Measurements from ENCODE around the gene CDKN1B.

CDKN1B gene

DNA sequence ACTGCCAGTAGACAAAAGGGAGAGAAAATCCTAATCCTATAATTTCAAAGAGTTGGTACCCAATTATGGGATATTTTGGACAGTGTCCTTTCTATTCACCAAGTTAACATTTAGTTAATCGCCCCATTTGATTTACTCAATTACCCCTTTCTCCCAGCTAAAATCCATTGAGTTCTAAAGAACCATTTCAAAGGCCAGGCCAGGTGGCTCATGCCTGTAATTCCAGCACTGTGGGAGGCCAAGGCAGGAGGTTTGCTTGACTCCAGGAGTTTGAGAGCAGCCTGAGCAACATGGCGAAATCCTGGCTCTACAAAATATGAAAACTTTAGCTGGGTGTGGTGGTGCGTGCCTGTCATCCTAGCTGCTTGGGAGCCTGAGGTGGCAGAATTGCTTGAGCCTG lies 15.7 kb upstream of the CDKN1B start:
- no peak for DNase-seq (ENCODE audit: low spot score)

DNA sequence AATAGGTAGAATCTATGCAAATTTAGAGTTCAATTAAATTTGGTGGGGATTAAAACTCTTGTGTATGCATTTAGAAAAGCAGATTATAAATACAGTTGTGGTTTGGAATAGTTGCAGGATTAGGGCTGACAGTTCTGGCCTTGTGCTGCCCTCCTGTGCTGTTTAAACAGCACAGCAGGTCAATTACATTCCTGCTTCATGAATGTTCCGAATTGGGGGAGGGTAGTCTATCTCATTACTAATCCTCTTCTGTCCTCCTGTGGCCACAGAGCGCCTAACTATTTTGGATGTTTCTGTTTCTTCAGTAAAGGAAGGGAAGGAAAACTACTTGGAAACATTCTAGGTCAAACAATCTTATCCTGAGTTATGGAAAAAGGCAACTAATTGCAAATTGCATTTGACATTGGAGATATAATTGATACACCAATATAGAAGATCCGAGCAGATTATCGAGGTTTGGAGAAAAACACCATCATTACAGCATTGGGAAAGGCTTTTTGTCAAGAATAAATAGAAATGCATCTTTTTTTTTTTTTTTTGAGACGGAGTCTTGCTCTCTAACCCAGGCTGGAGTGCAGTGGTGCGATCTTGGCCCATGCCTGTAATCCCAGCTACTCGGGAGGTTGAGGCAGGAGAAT lies 12.5 kb upstream of the CDKN1B start:
- peak; percentile 83 for DNase-seq (ENCODE audit: low spot score)

DNA sequence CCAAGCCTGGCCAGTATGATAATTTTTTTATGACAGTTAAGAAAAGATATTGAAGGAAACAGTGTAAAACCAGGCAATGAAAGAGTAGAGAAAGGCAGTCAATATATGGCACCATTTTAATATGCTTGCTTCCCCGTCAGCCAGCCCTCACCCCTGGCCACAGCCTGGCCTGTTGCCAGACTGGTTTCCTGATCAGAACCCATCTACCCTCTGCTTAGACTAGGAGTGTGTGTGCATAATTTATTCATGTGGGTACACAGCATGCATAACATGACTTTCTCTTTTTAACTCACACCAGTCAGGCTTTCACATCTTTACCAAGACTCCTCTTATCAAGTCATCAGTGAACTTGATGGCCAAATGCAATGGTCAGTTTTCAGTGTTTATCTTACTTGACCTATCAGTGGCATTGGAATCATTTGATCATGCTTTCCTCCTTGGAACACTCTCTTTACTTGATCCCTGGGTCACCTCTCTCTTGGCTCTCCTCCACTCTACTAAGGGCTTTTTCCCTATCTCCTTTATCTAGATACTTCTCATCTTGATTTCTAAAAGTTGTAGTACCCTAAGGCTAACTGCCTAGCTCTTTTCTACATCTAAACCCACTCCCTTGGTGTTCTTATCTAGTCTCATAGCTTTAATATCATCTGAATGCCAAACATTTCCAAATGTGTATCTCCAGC lies 11.2 kb upstream of the CDKN1B start:
- DNase-seq (ENCODE audit: low spot score) = peak; percentile 44

DNA sequence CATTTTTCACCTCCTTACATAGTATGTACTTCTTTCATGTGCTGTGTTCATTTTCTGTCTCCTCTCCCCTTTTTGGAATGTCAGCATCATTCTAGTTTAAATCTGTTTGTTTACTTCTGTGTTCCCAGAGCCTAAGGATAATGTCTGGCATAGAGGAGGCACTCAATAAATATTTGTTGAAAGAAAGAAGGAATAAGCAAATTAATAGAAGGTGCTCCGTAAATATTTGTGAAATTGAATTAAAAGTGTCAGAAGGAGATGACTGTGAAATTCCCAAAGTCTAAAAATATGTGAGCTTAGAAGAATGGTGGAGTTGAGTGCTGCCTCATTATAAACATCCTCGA lies 3.3 kb upstream of the CDKN1B start:
- no peak for DNase-seq (ENCODE audit: low spot score)

DNA sequence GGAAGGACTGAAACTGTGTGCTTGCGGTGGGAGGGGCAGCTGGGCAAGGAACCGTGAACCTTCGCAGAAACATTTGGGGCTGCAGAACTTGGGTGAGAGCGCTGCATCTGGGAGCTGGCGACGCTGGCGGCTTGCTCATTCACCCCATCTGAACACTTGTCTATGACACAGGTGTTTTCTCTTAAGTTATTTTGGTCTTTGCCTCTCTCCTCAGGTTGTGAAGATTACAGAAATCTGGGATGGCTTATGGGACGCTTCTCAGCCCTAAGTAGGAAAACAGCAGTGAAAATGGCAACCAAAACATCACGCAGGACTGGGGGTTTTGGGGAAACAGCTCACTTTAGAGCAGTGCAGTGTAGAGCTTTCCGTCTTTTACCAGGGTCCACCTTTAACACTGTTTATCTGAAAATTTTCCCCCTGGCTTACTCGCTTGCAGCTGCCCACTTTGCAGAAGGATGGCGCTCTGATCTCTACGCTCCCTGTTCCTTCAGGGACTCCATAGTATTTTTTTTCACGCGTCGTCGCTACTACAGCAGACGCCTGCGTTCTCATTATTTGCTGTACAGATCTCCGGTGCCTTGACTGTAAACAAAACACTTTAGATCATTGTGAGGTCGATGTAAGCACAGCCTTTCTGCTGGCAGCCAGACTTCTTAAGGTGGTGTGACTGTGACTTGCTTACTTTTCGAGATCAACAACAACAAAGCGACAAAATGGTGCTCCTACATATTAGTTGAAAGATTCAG lies 2.7 kb upstream of the CDKN1B start:
- peak; percentile 84 for DNase-seq (ENCODE audit: low spot score)

DNA sequence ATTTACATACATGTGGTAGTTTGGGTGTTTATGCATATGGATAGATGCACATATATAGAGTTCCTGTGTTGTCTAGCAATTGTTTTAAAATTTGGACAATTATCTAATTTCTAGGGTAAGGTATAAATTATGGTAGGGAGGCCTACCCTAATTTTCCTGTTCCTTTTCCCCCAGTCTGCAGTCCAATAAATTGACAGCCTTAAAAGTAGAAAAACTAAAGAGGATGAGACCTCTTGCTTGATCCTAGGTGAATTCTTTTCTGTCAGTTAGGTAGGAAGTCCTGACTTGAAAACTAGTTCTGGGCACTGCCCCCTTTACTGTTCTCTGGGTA lies 2.1 kb upstream of the CDKN1B start:
- no peak for DNase-seq (ENCODE audit: low spot score)

DNA sequence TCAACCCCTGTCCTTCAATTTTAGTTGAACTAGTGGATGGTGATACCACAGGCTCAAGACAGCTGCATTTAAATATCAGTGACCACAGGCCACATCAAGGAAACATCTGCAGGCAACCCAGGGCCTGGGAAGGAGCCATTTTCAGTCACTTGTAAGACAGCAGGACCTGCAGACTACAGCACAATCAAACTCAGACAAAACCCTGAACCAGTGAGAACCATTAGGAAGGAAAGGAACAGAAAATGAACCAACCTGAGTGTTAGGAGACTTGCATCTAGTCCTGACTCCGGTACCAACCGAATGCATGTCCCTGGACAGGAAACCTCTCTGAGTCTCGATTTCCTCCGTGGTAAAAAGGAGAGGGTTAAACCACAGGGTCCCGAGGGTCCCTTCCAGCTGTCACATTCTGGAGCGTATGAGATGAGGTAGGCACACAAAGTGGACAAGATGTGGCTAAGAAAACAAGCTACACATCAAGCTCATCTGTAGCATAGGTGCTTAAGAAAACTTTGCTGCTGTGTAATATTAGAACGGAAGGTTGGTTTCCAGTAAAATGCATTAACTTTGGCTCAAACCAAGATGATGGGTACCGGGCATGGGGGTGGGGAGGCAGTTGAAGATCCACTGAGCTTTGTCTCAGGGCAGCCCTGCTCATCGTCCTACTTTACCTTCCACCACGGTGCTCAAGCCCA lies 1.6 kb upstream of the CDKN1B start:
- peak; percentile 77 for DNase-seq (ENCODE audit: low spot score)

DNA sequence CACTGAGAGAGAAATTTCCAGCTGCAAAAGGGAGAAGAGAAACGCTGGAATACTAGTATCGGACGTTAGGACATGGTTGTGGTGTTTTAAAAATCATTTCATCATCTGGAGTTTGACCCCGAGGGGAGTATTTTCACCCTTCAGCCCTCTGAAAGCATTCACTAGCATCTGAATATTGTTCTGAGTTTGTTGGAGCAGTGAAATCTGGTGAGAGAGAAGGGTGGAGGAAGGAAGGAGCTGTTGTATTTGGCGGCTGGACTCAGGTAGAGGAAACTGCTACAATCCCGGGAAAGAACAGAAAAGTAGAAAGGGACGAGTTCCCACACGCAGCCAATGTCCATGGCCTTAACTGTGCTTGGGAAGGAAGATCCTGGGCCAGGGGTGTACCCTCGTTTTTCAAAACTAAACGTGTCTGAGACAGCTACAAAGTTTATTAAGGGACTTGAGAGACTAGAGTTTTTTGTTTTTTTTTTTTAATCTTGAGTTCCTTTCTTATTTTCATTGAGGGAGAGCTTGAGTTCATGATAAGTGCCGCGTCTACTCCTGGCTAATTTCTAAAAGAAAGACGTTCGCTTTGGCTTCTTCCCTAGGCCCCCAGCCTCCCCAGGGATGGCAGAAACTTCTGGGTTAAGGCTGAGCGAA lies 896 bp upstream of the CDKN1B start:
- peak; percentile 76 for DNase-seq (ENCODE audit: low spot score)

DNA sequence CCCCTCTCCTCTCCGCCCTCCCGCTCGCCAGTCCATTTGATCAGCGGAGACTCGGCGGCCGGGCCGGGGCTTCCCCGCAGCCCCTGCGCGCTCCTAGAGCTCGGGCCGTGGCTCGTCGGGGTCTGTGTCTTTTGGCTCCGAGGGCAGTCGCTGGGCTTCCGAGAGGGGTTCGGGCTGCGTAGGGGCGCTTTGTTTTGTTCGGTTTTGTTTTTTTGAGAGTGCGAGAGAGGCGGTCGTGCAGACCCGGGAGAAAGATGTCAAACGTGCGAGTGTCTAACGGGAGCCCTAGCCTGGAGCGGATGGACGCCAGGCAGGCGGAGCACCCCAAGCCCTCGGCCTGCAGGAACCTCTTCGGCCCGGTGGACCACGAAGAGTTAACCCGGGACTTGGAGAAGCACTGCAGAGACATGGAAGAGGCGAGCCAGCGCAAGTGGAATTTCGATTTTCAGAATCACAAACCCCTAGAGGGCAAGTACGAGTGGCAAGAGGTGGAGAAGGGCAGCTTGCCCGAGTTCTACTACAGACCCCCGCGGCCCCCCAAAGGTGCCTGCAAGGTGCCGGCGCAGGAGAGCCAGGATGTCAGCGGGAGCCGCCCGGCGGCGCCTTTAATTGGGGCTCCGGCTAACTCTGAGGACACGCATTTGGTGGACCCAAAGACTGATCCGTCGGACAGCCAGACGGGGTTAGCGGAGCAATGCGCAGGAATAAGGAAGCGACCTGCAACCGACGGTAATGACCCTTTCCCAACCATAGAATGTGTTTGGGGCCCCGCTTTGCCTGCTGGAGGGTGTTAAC lies 615 bp downstream of the CDKN1B start:
- DNase-seq (ENCODE audit: low spot score) = peak; percentile 74

DNA sequence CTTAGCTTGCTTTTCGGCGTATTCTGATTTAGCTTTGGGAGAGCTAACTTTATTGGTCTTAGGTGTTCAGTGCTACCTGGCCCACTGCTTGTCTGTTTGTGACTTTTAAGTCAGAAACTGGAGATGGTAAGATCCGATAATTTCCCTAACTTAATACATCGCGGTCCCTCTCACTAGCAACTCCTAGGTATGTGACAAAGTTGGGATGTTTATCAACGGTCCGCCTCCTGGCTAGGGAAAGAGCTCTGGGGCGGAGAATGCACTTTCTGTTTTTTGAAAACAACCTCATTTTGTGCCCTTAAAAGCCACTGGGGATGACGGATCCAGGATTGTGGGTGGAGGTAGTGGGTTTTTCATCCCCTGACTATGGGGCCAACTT lies 1.2 kb downstream of the CDKN1B start:
- peak; percentile 90 for DNase-seq (ENCODE audit: low spot score)

DNA sequence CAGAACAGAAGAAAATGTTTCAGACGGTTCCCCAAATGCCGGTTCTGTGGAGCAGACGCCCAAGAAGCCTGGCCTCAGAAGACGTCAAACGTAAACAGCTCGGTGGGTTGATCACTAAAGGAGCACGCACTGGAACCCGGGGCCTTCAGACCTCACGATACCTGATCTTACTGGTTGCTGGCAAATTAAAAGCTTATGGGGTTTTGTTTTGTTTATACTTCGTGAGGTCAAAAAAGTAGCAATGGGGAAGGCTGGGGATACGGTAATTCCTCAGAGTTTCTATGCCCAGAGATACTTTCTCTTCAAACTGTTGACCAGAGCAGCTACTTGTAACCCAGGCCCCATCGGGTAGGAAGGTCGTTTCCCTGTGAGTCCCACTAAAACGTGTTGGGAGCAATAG lies 1.7 kb downstream of the CDKN1B start:
- peak; percentile 80 for DNase-seq (ENCODE audit: low spot score)

DNA sequence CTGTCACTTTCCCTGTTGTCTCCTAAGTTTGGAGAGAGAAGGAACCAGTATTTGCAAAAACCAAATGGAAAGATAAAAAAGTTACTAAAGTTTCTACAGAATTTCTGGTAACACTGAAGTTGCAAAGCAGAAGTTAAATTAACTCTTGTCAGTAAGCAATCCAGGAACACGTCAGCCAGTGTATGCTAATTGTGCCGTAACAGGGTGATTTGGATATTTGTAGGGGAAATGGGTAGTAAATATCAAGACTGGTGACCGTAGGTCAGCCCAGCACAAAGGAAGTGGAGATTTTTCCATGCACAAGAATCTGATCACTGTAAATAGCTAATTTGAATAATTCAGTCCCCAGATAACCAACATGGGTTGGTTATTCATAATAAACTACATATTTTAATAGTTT lies 2.3 kb downstream of the CDKN1B start:
- DNase-seq (ENCODE audit: low spot score) = peak; percentile 84

DNA sequence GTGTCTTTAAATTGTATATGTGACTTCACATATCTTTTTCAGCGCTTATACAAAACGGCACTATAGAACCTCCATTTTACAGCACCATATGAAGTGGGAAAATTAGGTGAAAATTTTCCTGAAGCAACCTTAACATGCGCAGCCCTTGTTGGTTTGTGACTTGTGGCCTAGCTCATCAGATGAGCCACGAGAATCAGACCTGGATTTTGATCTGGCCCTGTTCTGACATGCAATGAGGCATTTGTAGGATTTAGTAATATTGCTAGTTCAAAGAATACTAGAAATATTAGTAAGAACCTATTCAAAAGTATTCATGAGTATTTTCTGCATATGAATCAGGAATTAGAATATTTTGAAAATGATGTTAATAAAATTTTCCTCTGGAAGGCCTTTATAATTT lies 2.9 kb downstream of the CDKN1B start:
- DNase-seq (ENCODE audit: low spot score) = peak; percentile 68

DNA sequence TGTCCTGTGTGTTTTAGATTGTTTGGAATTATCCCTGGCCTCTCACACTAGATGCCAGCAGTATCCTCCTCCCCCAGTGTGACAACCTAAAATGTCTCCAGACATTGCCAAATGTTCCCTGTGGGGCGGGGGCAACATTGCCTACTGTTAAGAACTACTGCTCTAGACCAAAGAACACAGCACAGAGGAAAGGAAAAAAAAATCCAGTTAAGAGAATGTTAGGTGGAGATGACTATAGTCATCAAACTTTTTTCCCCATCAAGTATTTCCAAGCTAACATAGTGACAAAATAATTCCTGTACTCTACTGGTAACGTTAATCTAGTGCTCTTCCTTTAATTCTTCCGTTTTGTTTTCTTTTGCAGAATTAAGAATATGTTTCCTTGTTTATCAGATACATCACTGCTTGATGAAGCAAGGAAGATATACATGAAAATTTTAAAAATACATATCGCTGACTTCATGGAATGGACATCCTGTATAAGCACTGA lies 3.5 kb downstream of the CDKN1B start:
- DNase-seq (ENCODE audit: low spot score) = peak; percentile 66

DNA sequence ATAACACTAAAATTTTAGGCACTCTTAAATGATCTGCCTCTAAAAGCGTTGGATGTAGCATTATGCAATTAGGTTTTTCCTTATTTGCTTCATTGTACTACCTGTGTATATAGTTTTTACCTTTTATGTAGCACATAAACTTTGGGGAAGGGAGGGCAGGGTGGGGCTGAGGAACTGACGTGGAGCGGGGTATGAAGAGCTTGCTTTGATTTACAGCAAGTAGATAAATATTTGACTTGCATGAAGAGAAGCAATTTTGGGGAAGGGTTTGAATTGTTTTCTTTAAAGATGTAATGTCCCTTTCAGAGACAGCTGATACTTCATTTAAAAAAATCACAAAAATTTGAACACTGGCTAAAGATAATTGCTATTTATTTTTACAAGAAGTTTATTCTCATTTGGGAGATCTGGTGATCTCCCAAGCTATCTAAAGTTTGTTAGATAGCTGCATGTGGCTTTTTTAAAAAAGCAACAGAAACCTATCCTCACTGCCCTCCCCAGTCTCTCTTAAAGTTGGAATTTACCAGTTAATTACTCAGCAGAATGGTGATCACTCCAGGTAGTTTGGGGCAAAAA lies 4.1 kb downstream of the CDKN1B start:
- DNase-seq (ENCODE audit: low spot score) = peak; percentile 70

DNA sequence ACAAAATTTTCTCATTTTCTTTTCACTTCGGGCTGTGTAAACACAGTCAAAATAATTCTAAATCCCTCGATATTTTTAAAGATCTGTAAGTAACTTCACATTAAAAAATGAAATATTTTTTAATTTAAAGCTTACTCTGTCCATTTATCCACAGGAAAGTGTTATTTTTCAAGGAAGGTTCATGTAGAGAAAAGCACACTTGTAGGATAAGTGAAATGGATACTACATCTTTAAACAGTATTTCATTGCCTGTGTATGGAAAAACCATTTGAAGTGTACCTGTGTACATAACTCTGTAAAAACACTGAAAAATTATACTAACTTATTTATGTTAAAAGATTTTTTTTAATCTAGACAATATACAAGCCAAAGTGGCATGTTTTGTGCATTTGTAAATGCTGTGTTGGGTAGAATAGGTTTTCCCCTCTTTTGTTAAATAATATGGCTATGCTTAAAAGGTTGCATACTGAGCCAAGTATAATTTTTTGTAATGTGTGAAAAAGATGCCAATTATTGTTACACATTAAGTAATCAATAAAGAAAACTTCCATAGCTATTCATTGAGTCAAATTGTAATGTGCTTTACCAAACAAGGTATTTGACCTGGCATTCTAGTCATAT lies 4.8 kb downstream of the CDKN1B start:
- peak; percentile 68 for DNase-seq (ENCODE audit: low spot score)

DNA sequence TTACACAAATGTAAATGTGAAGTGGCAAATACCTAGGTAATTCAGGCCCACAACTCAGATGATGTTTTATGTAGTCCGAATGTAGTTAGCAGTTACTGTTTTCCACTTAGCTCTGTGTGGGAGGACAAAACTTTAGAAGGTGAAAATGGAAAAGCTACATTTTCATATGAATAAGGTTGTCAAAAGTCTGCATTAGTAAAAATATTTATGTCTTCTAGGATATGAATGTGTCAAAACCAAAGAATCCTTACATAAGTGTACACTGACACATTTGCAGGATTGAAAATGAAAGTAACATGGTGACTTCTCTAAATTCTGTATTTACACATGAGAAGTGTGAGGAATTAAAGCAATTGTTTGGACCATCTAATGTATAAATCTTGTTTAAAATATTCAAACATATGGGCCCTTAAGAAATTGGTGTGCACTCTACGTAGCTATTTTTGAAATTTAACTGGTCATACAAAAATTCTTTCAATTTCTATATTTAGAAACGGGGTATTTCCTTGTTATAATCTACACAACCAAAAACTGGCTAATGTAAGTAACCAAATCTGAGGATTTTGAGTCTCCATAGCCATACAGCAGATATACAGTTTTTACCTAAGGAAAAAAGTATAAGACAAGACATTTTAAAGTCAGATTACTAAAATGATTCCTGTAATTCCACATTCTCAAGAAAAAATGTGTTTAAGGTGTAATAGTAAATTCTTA lies 5.4 kb downstream of the CDKN1B start:
- DNase-seq (ENCODE audit: low spot score) = peak; percentile 63

DNA sequence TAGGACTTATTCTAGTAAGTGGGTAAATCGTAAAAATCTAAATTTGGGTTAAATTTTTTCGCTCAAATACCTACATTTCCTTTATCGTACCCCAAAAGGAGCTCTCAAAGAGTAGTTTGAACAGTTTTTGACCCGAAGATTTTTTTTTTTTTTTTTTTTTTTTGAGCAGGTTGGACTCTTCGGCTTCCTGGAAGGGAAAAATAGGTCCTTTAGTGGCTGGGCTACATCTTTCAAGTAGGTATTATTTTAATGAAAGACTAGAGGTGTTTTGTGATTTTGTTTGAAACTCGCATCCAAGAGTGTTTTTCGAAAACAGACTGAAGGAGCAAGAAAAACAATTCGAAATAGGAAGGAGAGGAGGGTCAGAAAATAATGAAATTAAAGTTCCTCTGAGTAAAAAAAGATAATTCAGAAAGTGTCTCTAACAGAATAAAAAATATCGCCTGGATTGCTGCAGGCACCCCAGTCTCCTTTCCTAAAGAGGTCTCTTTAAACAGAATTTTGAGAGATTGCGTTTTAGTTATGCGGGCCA lies 6.0 kb downstream of the CDKN1B start:
- DNase-seq (ENCODE audit: low spot score) = no peak

DNA sequence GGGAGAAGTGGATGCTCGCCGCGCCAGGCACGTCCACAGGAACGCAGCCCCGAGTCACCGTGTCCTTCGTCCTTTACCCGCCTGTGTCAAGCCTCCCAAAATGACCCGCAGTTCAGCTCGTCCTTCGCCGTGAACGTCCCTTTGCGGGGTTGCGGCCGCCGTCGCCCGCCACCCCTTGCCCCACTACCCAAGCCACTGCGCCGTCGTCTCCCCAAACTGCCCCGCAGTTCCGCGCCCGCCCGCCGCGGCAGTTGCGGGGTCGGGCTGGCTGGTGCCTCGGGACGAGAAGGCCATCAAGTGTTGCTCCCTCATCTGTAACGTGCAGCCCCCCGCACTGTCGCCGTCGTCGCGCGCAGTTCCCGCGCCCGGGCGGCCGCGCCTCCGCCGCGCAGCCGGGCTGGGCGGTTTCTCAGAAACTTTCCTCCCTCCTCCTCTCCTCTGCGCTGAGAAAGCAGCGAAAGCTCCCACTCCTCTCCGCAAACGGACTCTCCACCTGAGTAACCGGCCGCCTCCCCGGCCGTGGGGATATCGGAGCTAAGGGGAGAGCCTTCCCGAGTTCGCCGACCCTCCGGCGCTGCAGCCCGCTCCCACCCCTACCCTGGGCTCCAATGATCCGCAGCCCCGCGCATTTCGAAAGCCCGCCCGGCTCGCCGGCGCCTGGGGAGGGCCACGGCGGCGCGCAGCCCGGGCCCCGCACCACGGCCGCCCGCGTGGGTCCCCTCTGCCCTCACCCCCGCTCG lies 6.7 kb downstream of the CDKN1B start:
- peak; percentile 67 for DNase-seq (ENCODE audit: low spot score)

All from hematopoietic multipotent progenitor cell treated with erythropoietin and hydrocortisone succinate and interleukin-3 and kit ligand, for 17 days (in vitro differentiated cells).